ENCODE data around the gene TMEM92.

DNA sequence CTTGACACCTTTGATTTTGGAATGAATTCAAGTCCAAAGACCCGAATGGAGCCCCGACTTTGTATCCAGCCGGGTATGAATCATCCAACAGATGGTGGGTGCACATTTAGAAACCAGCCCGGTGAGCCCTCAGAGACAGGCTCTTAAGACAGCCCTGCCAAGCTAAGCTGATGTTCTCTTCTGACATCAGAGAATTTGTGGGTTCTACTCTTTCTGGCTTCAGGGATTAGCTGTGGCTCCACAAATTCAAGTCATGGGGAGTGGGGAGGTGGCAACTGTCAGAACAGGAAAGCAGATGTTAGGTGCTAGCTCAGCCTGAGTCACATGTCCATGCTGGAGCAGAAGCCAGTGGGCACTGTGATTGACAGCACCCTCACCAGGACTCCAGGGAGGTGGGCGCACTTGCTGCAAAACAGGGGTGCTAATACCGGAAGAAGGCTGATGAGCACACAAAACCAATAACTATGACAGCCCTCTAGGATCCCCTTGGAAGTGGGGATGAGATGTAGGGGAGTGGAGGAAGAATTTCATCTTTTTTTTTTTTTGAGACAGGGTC, 40.3 kb downstream of the TMEM92 start:
- TF ChIP-seq CTCF (conservative IDR thresholded peaks at IDR 0.05; ENCODE audit: low read length) (no peak), EZH2phosphoT487 (IDR thresholded peaks at IDR 0.05; ENCODE audit: borderline replicate concordance, low read depth, low read length) (no peak)

All from OCI-LY7 (cell line).